Testis (tissue), 2 donors: Measurements from ENCODE around the gene VOPP1.

Source experiments
- POLR2A ChIP-seq: fragments of 450-650 bp; IDR thresholded peaks from one replicate; pipeline ENCODE4 v1.6.1; 2017; ENCODE audit warnings: antibody characterized with exemption, mild to moderate bottlenecking, moderate library complexity
- TF ChIP-seq, protein P1 (sequence below), 3 experiments: fragments of 450-650 bp in 2 of 3; fragments of 200-600 bp in 1 of 3; sonication (generic) in 1 of 3; IDR thresholded peaks; one replicate each; pipeline ENCODE4 v1.5.1; 2016 to 2019; ENCODE audit warnings: antibody characterized with exemption in 3 of 3, mild to moderate bottlenecking in 2 of 3, moderate library complexity in 1 of 3

DNA sequence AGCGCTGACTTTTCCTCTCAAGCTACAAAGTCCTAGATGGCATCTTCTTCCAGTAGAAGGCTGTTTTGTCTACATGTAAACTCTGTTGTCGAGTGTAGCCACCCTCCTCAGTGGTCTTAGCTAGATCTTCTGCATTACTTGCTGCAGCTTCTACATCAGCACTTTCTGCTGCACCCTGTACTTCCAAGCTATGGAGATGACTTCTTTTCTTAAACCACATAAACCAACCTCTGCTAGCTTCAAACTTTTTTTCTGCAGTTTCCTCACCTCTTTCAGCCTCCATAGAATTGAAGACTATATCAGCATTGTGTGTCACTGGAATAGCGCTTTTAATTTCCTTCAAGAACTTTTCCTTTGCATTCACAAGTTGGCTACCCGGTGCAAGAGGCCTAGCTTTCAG is 119.3 kb downstream of the VOPP1 start:
- TF ChIP-seq POLR2A, result no peak
- TF ChIP-seq, protein P1, sequence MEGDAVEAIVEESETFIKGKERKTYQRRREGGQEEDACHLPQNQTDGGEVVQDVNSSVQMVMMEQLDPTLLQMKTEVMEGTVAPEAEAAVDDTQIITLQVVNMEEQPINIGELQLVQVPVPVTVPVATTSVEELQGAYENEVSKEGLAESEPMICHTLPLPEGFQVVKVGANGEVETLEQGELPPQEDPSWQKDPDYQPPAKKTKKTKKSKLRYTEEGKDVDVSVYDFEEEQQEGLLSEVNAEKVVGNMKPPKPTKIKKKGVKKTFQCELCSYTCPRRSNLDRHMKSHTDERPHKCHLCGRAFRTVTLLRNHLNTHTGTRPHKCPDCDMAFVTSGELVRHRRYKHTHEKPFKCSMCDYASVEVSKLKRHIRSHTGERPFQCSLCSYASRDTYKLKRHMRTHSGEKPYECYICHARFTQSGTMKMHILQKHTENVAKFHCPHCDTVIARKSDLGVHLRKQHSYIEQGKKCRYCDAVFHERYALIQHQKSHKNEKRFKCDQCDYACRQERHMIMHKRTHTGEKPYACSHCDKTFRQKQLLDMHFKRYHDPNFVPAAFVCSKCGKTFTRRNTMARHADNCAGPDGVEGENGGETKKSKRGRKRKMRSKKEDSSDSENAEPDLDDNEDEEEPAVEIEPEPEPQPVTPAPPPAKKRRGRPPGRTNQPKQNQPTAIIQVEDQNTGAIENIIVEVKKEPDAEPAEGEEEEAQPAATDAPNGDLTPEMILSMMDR (IDR thresholded peaks at IDR 0.05), result no peak
